T-cell (primary cell): ENCODE data around the gene HSCB. TPM values are rescaled to one million over a fixed set of nuclear protein-coding genes. Genes with fewer than 3 reads are reported as not detected.

ENCODE experiments used
- ATAC-seq, 4 experiments: fragments of 200-7000 bp in 3 of 4; fragments of 150-1000 bp in 1 of 4; cut with Tn5 transposase; replicated peaks in 1 of 4; 1 replicate in 3 of 4; 2 replicates in 1 of 4; pipeline ENCODE4 v1.10.0; 2021; ENCODE audit warnings: moderate library complexity in 3 of 4, mild to moderate bottlenecking in 2 of 4, moderate number of reproducible peaks in 1 of 4
- CTCF ChIA-PET, 2 donors: fragments of 300-600 bp; sonication (Branson Sonifier 250); formaldehyde crosslinking; loops; one replicate each; lab custom pipeline; 2022; ENCODE audit warnings: antibody characterized with exemption in 2 of 2; lab: Charles Lee
- POLR2A ChIA-PET, 2 donors: fragments of 300-600 bp; sonication (Branson Sonifier 250); formaldehyde crosslinking; loops; one replicate each; lab custom pipeline; 2022; ENCODE audit warnings: antibody characterized with exemption in 2 of 2; lab: Charles Lee
- DNase-seq, 35 experiments: peaks; one replicate each; pipeline versions ENCODE4 v3.0.0 to v3.0.0-alpha.2; 2013 to 2023
- H3K27ac ChIP-seq: one replicate; pipeline ENCODE4 v1.5.1; 2013; ENCODE audit warnings: low read length
- H3K27me3 ChIP-seq, 2 experiments: replicated peaks in 1 of 2; 1 replicate in 1 of 2; 2 replicates in 1 of 2; pipeline versions ENCODE4 v1.6.1 to v1.7.0; 2013; ENCODE audit warnings: low read length in 1 of 2, mixed read lengths in 1 of 2; ENCODE audit not compliant: control insufficient read depth in 2 of 2, insufficient read depth in 2 of 2; ENCODE audit errors: extremely low read depth in 1 of 2
- H3K36me3 ChIP-seq, 2 donors: 1 replicate in 1 of 2; 2 replicates in 1 of 2; pipeline versions ENCODE4 v1.6.1 to v1.7.0; 2013; ENCODE audit warnings: low read length in 1 of 2; ENCODE audit not compliant: control insufficient read depth in 2 of 2, insufficient read depth in 1 of 2; ENCODE audit errors: extremely low read depth in 1 of 2
- H3K4me1 ChIP-seq, 2 experiments: 1 replicate in 1 of 2; 2 replicates in 1 of 2; pipeline versions ENCODE4 v1.6.1 to v1.7.0; 2013; ENCODE audit warnings: low read length in 2 of 2, mixed read lengths in 1 of 2; ENCODE audit not compliant: insufficient read depth in 2 of 2, control insufficient read depth in 1 of 2; ENCODE audit errors: extremely low read depth in 1 of 2
- H3K4me3 ChIP-seq, 2 donors: 1 replicate in 1 of 2; 2 replicates in 1 of 2; pipeline versions ENCODE4 v1.5.1 to v1.7.0; 2013; ENCODE audit warnings: mild to moderate bottlenecking in 2 of 2, low read length in 1 of 2, moderate library complexity in 1 of 2; ENCODE audit not compliant: control insufficient read depth in 1 of 2; ENCODE audit errors: extremely low read depth in 1 of 2
- H3K9me3 ChIP-seq: 2 replicates; pipeline ENCODE4 v1.7.0; 2013
- H3K27ac Mint-ChIP-seq, 2 donors: one replicate each; pipeline ENCODE4 v1.8.0; 2020 to 2021; ENCODE audit warnings: mild to moderate bottlenecking in 2 of 2, mixed read lengths in 2 of 2
- H3K27me3 Mint-ChIP-seq, 2 donors: one replicate each; pipeline ENCODE4 v1.8.0; 2021 to 2022; ENCODE audit warnings: mixed read lengths in 2 of 2
- H3K36me3 Mint-ChIP-seq: one replicate; pipeline ENCODE4 v1.8.0; 2021; ENCODE audit warnings: mixed read lengths
- H3K4me1 Mint-ChIP-seq, 3 donors: one replicate each; pipeline ENCODE4 v1.8.0; 2020 to 2022; ENCODE audit warnings: mixed read lengths in 3 of 3, mild to moderate bottlenecking in 1 of 3
- H3K4me3 Mint-ChIP-seq, 3 donors: one replicate each; pipeline ENCODE4 v1.8.0; 2020 to 2022; ENCODE audit warnings: mild to moderate bottlenecking in 3 of 3, mixed read lengths in 3 of 3, moderate library complexity in 3 of 3
- H3K9me3 Mint-ChIP-seq, 3 donors: one replicate each; pipeline ENCODE4 v1.8.0; 2020 to 2022; ENCODE audit warnings: mixed read lengths in 3 of 3
- WGBS: methylation state at CpG from one replicate; pipeline ENCODE4 v1.1.5; 2013; ENCODE audit warnings: missing lambda C conversion rate; ENCODE audit not compliant: insufficient coverage; 5-methylcytosine and 5-hydroxymethylcytosine counted together
- total RNA-seq, 35 experiments: library from RNA in 6 of 35; stranded (reverse) in 6 of 35; fragments of 120-200 nt in 1 of 35; gene quantifications; one replicate each; pipeline versions ENCODE4 v1.2.1 to v1.2.4 and lab custom pipeline; 2013 to 2026

Gene HSCB
- total RNA-seq, 5 donors from 2014 or later (not counting 1 experiment from before 2014, with no cell fraction given): 6.9 to 11.9 (median 11.5) TPM

GRCh38 chr22:28779833-28780232, 38.0 kb downstream of the HSCB start:
- Histone ChIP-seq H3K27ac (no peak overlapping the region), H3K4me3 (no peak overlapping the region), H3K27me3 (no peaks in the 10 kb centered on the region), H3K36me3 (peaks cover 4 to 60% of the 10 kb centered on the region in 2 donors), H3K4me1 (peaks cover 3 to 20% of the 10 kb centered on the region in 2 experiments), H3K9me3 (no peaks in the 10 kb centered on the region)
- ChIA-PET POLR2A (no interaction called here), CTCF (interaction anchor here (0.6 kb wide), 2 partner anchors 33 to 256 kb away, joined by 3 read pairs; no protein-coding TSS in a partner anchor)
- DNase-seq (no peak), ATAC-seq (no peak)
- Mint-ChIP-seq H3K27me3 (no peaks in the 10 kb centered on the region), H3K36me3 (peaks cover 23% of the 10 kb centered on the region), H3K4me3 (no peak overlapping the region), H3K4me1 (peaks cover 26 to 45% (median 41%) of the 10 kb centered on the region in 3 donors), H3K27ac (no peak overlapping the region), H3K9me3 (no peaks in the 10 kb centered on the region)
- 92% methylated on average over 2 of the region's 5 CpGs for WGBS

- DNase-seq: no peak
- Mint-ChIP-seq H3K9me3 (no peaks in the 10 kb centered on the region), H3K27me3 (no peaks in the 10 kb centered on the region), H3K36me3 (peaks cover 24% of the 10 kb centered on the region), H3K4me1 (peaks cover 21 to 42% (median 38%) of the 10 kb centered on the region in 3 donors), H3K4me3 (no peak overlapping the region), H3K27ac (no peak overlapping the region)
- Histone ChIP-seq H3K4me3 (no peak overlapping the region), H3K36me3 (peaks cover 4 to 59% of the 10 kb centered on the region in 2 donors), H3K27me3 (no peaks in the 10 kb centered on the region), H3K9me3 (no peaks in the 10 kb centered on the region), H3K27ac (no peak overlapping the region), H3K4me1 (peaks cover 3 to 17% of the 10 kb centered on the region in 2 experiments)
- ATAC-seq: no peak
- ChIA-PET POLR2A (no interaction called here), CTCF (interaction anchor here in 1 of 2 donors (0.6 kb wide), 1 partner anchor 7 kb away, joined by 3 read pairs; no protein-coding TSS in a partner anchor)
- 75% methylated on average over 1 of the region's 1 CpG for WGBS
Observed at GRCh38 chr22:28780296-28780695, 38.5 kb downstream of the HSCB start.

GRCh38 chr22:28783786-28784671, 42.2 kb downstream of the HSCB start:
- H3K27ac Mint-ChIP-seq: peak overlapping the region in 1 of 2 donors; percentile 34
- POLR2A ChIA-PET: interaction anchor here (0.7 to 0.9 kb wide), 3 partner anchors 11 to 13 kb away, joined by 3 read pairs; partner anchors contain the start of gene CCDC117 (in 1 of the 2)
- H3K27me3 Mint-ChIP-seq: no peaks in the 10 kb centered on the region
- DNase-seq (no peak), ATAC-seq (no peak)
- Histone ChIP-seq H3K27me3 (no peaks in the 10 kb centered on the region), H3K4me3 (no peak overlapping the region), H3K9me3 (no peaks in the 10 kb centered on the region), H3K4me1 (no peaks in the 10 kb centered on the region), H3K36me3 (peaks cover 5 to 64% of the 10 kb centered on the region in 2 donors), H3K27ac (no peak overlapping the region)
- H3K36me3 Mint-ChIP-seq: peaks cover 39% of the 10 kb centered on the region
- H3K9me3 Mint-ChIP-seq: no peaks in the 10 kb centered on the region
- no peak overlapping the region for H3K4me3 Mint-ChIP-seq
- H3K4me1 Mint-ChIP-seq: peaks cover 0 to 20% (median 17%) of the 10 kb centered on the region in 3 donors
- CTCF ChIA-PET: interaction anchor here (0.6 to 0.8 kb wide), 5 partner anchors 9 to 256 kb away, joined by 3 to 4 read pairs (median 3); partner anchors contain the start of gene CCDC117 (in 1 of the 2)
- WGBS: 79% methylated on average over 2 of the region's 4 CpGs

GRCh38 chr22:28788601-28789000, 46.8 kb downstream of the HSCB start:
- 67% methylated on average over 1 of the region's 3 CpGs for WGBS
- ATAC-seq: no peak

GRCh38 chr22:28791124-28791523, 49.3 kb downstream of the HSCB start:
- no peak overlapping the region for H3K4me3 ChIP-seq
- H3K4me1 Mint-ChIP-seq: peaks cover 55 to 62% (median 56%) of the 10 kb centered on the region in 3 donors
- ATAC-seq (no peak), DNase-seq (no peak)
- H3K9me3 ChIP-seq: no peaks in the 10 kb centered on the region
- H3K4me3 Mint-ChIP-seq: peak overlapping the region in 1 of 3 donors; percentile 55
- peaks cover 6 to 41% of the 10 kb centered on the region in 2 experiments for H3K4me1 ChIP-seq
- no peaks in the 10 kb centered on the region for H3K27me3 Mint-ChIP-seq
- H3K27me3 ChIP-seq: no peaks in the 10 kb centered on the region
- POLR2A ChIA-PET: no interaction called here
- CTCF ChIA-PET: interaction anchor here (0.6 to 5.1 kb wide), 6 partner anchors 9 to 42 kb away, joined by 3 to 42 read pairs (median 6); partner anchors contain the start of gene XBP1 (in 1 of the 2)
- peak overlapping the region; percentile 23 to 31 for H3K27ac Mint-ChIP-seq
- peaks cover 40% of the 10 kb centered on the region for H3K36me3 Mint-ChIP-seq
- 100% methylated on average over 3 of the region's 5 CpGs for WGBS
- H3K9me3 Mint-ChIP-seq: no peaks in the 10 kb centered on the region
- peak overlapping the region; percentile 8 for H3K27ac ChIP-seq
- H3K36me3 ChIP-seq: peaks cover 10 to 39% of the 10 kb centered on the region in 2 donors

More at GRCh38 chr22:28788601-28789000, 46.8 kb downstream of the HSCB start:
- Mint-ChIP-seq H3K27me3 (no peaks in the 10 kb centered on the region), H3K36me3 (peaks cover 34% of the 10 kb centered on the region), H3K4me1 (peaks cover 32 to 37% (median 34%) of the 10 kb centered on the region in 3 donors), H3K4me3 (no peak overlapping the region), H3K27ac (peak overlapping the region in 1 of 2 donors; percentile 55), H3K9me3 (no peaks in the 10 kb centered on the region)
- CTCF ChIA-PET: interaction anchor here (0.5 to 5.1 kb wide), 6 partner anchors 12 to 250 kb away, joined by 3 to 42 read pairs (median 4); no protein-coding TSS in a partner anchor
- H3K9me3 ChIP-seq: no peaks in the 10 kb centered on the region
- H3K4me1 ChIP-seq: peaks cover 6 to 31% of the 10 kb centered on the region in 2 experiments
- H3K4me3 ChIP-seq: no peak overlapping the region
- no peak overlapping the region for H3K27ac ChIP-seq
- DNase-seq: no peak
- POLR2A ChIA-PET: interaction anchor here in 1 of 2 donors (0.5 kb wide), 1 partner anchor 20 kb away, joined by 4 read pairs; no protein-coding TSS in a partner anchor
- peaks cover 5 to 36% of the 10 kb centered on the region in 2 donors for H3K36me3 ChIP-seq
- no peaks in the 10 kb centered on the region for H3K27me3 ChIP-seq
